K562 (cell line): ENCODE data around the gene IFNG-AS1. TPM values are rescaled to one million over a fixed set of nuclear protein-coding genes. Genes with fewer than 3 reads are reported as not detected.

Source experiments
- ATAC-seq: fragments of 200-7000 bp; cut with Tn5 transposase; 3 replicates; pipeline ENCODE4 v1.9.1; 2020; ENCODE audit warnings: moderate library complexity
- BruUV-seq: library from RNA; stranded (reverse); fragments of 400-500 nt; replicated peaks from 2 replicates; lab custom pipeline; 2021; lab: Mats Ljungman, UMichigan
- CTCF ChIA-PET: fragments of 300-600 bp; formaldehyde crosslinking; extraction: SDS; loops from one replicate; lab custom pipeline; 2021; ENCODE audit warnings: low intra/inter-chr PET ratio; lab: Yijun Ruan, JAX
- POLR2A ChIA-PET: fragments of 300-600, 350-650 bp; sonication (Branson Sonifier 250); formaldehyde crosslinking; extraction: SDS; loops from one replicate; lab custom pipeline; 2021; ENCODE audit warnings: antibody characterized with exemption, inconsistent platforms; lab: Yijun Ruan, JAX
- DNase-seq, 4 experiments: peaks; one replicate each; pipeline versions ENCODE4 v3.0.0 to v3.0.0-alpha.2; 2011 to 2018; ENCODE audit warnings: low spot score in 3 of 4, mixed read lengths in 3 of 4; ENCODE audit errors: extremely low read depth in 1 of 4
- FAIRE-seq: peaks from 2 replicates; lab custom pipeline; 2011; peaks lifted over from hg19 to GRCh38; lab: Jason Lieb, UNC
- H2AFZ ChIP-seq: 2 replicates; pipeline ENCODE4 v1.6.0; 2011; ENCODE audit warnings: low read depth, low read length, control low read depth, inconsistent platforms
- H3K27ac ChIP-seq: fragments of 200-600 bp; 3 replicates; pipeline ENCODE4 v1.8.0; 2011; ENCODE audit warnings: low read depth, mild to moderate bottlenecking, control low read depth, inconsistent platforms, low read length, moderate library complexity, mixed read lengths; ENCODE audit errors: extremely low read depth
- H3K27me3 ChIP-seq, 2 experiments: fragments of 300-600 bp in 1 of 2; 2 replicates in 1 of 2; 3 replicates in 1 of 2; pipeline versions ENCODE4 v1.6.0 to v1.8.0; 2011; ENCODE audit warnings: inconsistent platforms in 2 of 2, low read length in 2 of 2, mild to moderate bottlenecking in 1 of 2, mixed read lengths in 1 of 2, moderate library complexity in 1 of 2; ENCODE audit not compliant: control insufficient read depth in 2 of 2, insufficient read depth in 2 of 2
- H3K36me3 ChIP-seq: fragments of 300-600 bp; 3 replicates; pipeline ENCODE4 v1.8.0; 2011; ENCODE audit warnings: mild to moderate bottlenecking, low read length, inconsistent platforms; ENCODE audit not compliant: control insufficient read depth, insufficient read depth
- H3K4me1 ChIP-seq, 2 experiments: fragments of 200-600 bp in 1 of 2; replicated peaks in 1 of 2; 2 replicates in 1 of 2; 3 replicates in 1 of 2; pipeline versions ENCODE4 v1.5.1 to v1.8.0; 2011; ENCODE audit warnings: inconsistent platforms in 2 of 2, low read length in 2 of 2, mild to moderate bottlenecking in 1 of 2, mixed read lengths in 1 of 2, moderate library complexity in 1 of 2; ENCODE audit not compliant: control insufficient read depth in 2 of 2, insufficient read depth in 2 of 2
- H3K4me2 ChIP-seq: 2 replicates; pipeline ENCODE4 v1.6.1; 2011; ENCODE audit warnings: low read length, control low read depth, inconsistent platforms, mixed read lengths; ENCODE audit not compliant: insufficient read depth
- H3K4me3 ChIP-seq: fragments of 200-600 bp; sonication (generic), shearing (Covaris generic); 2 replicates; pipeline ENCODE4 v1.5.1; 2016; ENCODE audit warnings: control low read depth, inconsistent platforms
- H3K79me2 ChIP-seq: fragments of 200-600 bp; 3 replicates; pipeline ENCODE4 v1.8.0; 2011; ENCODE audit warnings: low read length, inconsistent platforms; ENCODE audit not compliant: control insufficient read depth, insufficient read depth
- H3K9ac ChIP-seq, 2 experiments: 2 replicates each; pipeline versions ENCODE4 v1.6.0 to v1.6.1; 2011; ENCODE audit warnings: low read depth in 2 of 2, low read length in 2 of 2, control low read depth in 1 of 2, inconsistent platforms in 1 of 2, mild to moderate bottlenecking in 1 of 2, mixed read lengths in 1 of 2; ENCODE audit not compliant: insufficient read depth in 1 of 2
- H3K9me1 ChIP-seq: one replicate; pipeline ENCODE4 v1.6.0; 2011; ENCODE audit warnings: inconsistent platforms, mild to moderate bottlenecking, low read length, moderate library complexity; ENCODE audit not compliant: control insufficient read depth, insufficient read depth
- H3K9me3 ChIP-seq: replicated peaks from 2 replicates; pipeline ENCODE4 v1.5.1; 2011; ENCODE audit warnings: low read depth, low read length, inconsistent platforms; ENCODE audit not compliant: control insufficient read depth, insufficient read depth
- H4K20me1 ChIP-seq: replicated peaks from 2 replicates; pipeline ENCODE4 v1.6.1; 2011; ENCODE audit warnings: low read length, inconsistent platforms, mixed read lengths; ENCODE audit not compliant: control insufficient read depth, insufficient read depth
- FOXA3 ChIP-seq, 2 experiments: fragments of 450-650 bp in 1 of 2; sonication (generic) in 1 of 2; formaldehyde crosslinking; IDR thresholded peaks in 1 of 2; conservative IDR thresholded peaks in 1 of 2; 2 replicates each; pipeline versions ENCODE4 v1.4.0 to v1.8.0; 2020 to 2022; ENCODE audit warnings: mild to moderate bottlenecking in 2 of 2, missing genetic modification reagents in 1 of 2
- KAT2B ChIP-seq: IDR thresholded peaks from one replicate; pipeline ENCODE4 v1.6.1; 2012; ENCODE audit warnings: low read depth, mild to moderate bottlenecking, control low read depth, inconsistent platforms, low read length, moderate library complexity
- KLF10 ChIP-seq: fragments of 250-450 bp; sonication (Bioruptor Pico); IDR thresholded peaks from 2 replicates; pipeline ENCODE4 v1.6.1; 2021; ENCODE audit warnings: matching md5 sums
- MNT ChIP-seq, 2 experiments: fragments of 450-650 bp; conservative IDR thresholded peaks; 2 replicates each; pipeline ENCODE4 v1.6.1; 2017; ENCODE audit warnings: mild to moderate bottlenecking in 2 of 2, moderate library complexity in 2 of 2
- TBP ChIP-seq: optimal IDR thresholded peaks from 2 replicates; pipeline ENCODE3; 2011; ENCODE audit warnings: low read depth, low read length, improper control_type of control experiment
- TFE3 ChIP-seq: fragments of 450-650 bp; formaldehyde crosslinking; IDR thresholded peaks from 2 replicates; pipeline ENCODE4 v1.4.0; 2020; ENCODE audit warnings: mild to moderate bottlenecking, mixed read lengths
- ZNF143 ChIP-seq: sonication (generic); formaldehyde crosslinking; IDR thresholded peaks from 2 replicates; pipeline ENCODE4 v1.9.0; 2022; ENCODE audit warnings: mild to moderate bottlenecking, missing genetic modification reagents
- ZNF764 ChIP-seq: fragments of 250-450 bp; sonication (Bioruptor Pico); IDR thresholded peaks from 2 replicates; pipeline ENCODE4 v1.4.0; 2020; ENCODE audit warnings: low read depth, mild to moderate bottlenecking, moderate library complexity
- WGBS: fragments of 100-300 bp; shearing (Covaris generic); methylation state at CpG from one replicate; pipeline ENCODE4 v1.1.6; 2016; ENCODE audit warnings: low coverage, mixed read lengths; ENCODE audit not compliant: insufficient coverage; ENCODE audit errors: missing lambda C conversion rate; 5-methylcytosine and 5-hydroxymethylcytosine counted together
- in situ Hi-C: fragments of 300-500 bp; cut with MboI; formaldehyde crosslinking; loops from 4 replicates; pipeline ENCODE4 v1.15.0; 2018; ENCODE audit warnings: inconsistent platforms, mixed read lengths
- intact Hi-C: fragments of 100-400 bp; cut with micrococcal nuclease; formaldehyde crosslinking; loops from 2 replicates; pipeline ENCODE4 v1.14.2; 2022
- polyA plus RNA-seq, 8 experiments: library from polyadenylated mRNA; depleted of rRNA in 4 of 8; stranded (reverse) in 5 of 8; unstranded in 3 of 8; fragments of >200 nt; fragmentation: Nextera tagmentation in 2 of 8; fragmentation: Illumina TruSeq in 1 of 8; extraction: Ambion mirVana in 2 of 8; extraction: Trizol in 1 of 8; gene quantifications; 2 replicates each; pipeline versions ENCODE4 v1.2.1 to v1.2.3, GENCODE V29; 2011 to 2014; ENCODE audit warnings: inconsistent platforms in 1 of 8, missing spikeins in 1 of 8
- total RNA-seq, 7 experiments: library from RNA; depleted of rRNA in 6 of 7; stranded (reverse); fragments of >200 nt in 6 of 7; fragmentation: Illumina TruSeq in 2 of 7; extraction: Trizol in 2 of 7; gene quantifications; 2 replicates each; pipeline versions ENCODE4 v1.2.1 to v1.2.3, GENCODE V29; 2011 to 2021; ENCODE audit warnings: low replicate concordance in 1 of 7

Gene IFNG-AS1
- total and polyA plus RNA-seq, 9 of the 15 experiments (the other 6 are each of a cell fraction or from before 2014, with no cell fraction given), result not detected

DNA sequence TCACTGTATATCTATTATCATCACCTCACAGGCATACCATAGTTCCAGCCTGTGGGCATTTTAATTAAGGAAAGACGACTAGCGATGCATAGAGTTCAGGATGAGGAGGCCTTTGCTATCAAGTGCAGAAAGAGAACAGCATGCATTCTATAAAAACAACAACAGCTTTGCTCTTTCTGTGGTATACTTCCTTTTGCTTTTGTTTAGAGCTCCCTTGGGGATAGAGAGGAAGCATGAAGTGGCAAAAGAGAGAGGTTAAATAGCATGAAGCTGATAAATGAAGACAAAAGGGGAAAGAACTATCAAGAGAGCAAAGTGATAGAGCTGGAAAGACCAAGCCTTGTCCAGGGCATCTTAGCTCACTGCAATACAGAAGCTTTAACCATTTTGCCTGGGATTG is 23.5 kb downstream of the IFNG-AS1 start:
- Histone ChIP-seq H3K27ac (no peak overlapping the region), H3K9me1 (no peaks in the 10 kb centered on the region), H3K27me3 (peaks cover 0 to 4% of the 10 kb centered on the region in 2 experiments; a peak in 1 of 5 replicates), H3K79me2 (no peaks in the 10 kb centered on the region)
- no TSS peak for BruUV-seq
- intact Hi-C loops, result no loop called here
- ChIA-PET CTCF (no interaction called here), POLR2A (interaction anchor here (0.6 to 1.2 kb wide), 5 partner anchors 9 to 199 kb away, joined by 3 read pairs; no protein-coding TSS in a partner anchor)
- ATAC-seq, result no peak
- TF ChIP-seq KLF10 (no peak), TFE3 (no peak), ZNF143 (CRISPR knock-in tag) (no peak), MNT (conservative IDR thresholded peaks at IDR 0.05) (no peak), TBP (no peak), ZNF764 (CRISPR knock-in tag) (no peak), KAT2B (no peak), FOXA3 (CRISPR knock-in tag; conservative IDR thresholded peaks at IDR 0.05 in 1 of 2, IDR thresholded peaks at IDR 0.05 in 1 of 2) (no peak)
- TF ChIP-seq, all 486 proteins: peak for 0
- no peak overlapping the region for H3K9ac ChIP-seq
- in situ Hi-C loops, result no loop called here
- H3K9me3 ChIP-seq, result no peaks in the 10 kb centered on the region
- no peaks in the 10 kb centered on the region for H3K36me3 ChIP-seq
- H4K20me1 ChIP-seq, result no peaks in the 10 kb centered on the region
- no peak for FAIRE-seq
- no peak for DNase-seq
- 0% methylated on average over 2 of the region's 2 CpGs for WGBS
- H3K4me1 ChIP-seq, result no peaks in the 10 kb centered on the region
- H2AFZ ChIP-seq, result no peak overlapping the region
- no peak overlapping the region for H3K4me3 ChIP-seq
- H3K4me2 ChIP-seq, result no peak overlapping the region
